ENCODE results near the gene KLF7.
A peak's percentile ranks its signal among the peaks of the same experiment; 100 is the strongest.

Gene KLF7

DNA sequence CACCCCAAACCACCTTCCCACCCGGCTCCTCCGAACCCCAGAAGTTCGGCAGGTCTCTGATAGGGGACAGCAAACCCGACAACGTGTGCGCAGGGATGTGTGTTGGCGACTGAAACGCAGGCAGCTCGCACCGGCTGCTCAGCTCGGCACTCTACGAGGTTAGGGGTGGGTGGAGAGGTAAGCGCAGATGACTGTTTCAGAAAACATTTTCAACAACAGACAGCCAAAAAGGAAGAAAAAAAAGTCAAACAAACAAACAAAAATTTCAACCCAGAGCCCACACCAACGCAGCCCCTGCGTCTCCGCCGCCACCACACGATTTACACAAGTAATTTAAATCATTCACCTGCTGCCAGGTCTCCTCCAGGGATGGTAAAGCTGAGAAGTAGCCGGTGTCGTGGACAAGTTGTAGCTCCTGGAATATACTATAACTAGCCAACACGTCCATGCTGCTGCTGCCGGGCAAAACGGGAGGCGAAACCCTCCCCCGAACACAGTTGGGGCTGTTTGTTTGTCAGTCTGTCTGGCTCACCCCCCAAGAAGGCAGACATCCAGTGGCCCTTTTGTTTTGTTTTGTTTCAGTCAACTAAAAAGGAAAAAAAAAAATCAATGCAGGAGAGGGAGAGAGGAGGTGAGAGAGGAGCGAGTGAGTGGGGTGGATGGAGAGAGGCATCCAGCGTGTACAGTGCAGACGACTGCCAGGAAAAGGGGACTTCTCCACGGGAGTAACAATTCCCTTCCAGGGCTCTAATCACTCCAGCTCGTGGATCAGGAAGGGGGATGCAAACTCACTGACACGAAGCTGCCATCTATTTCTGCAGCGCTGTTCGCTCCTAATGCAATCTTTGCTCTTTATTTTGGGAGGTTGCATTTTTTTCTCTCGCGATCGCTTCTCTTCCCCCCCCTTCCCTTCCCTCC is at the start of gene KLF7:
TSS of gene KLF7 (minus strand) at position 828 of the 918 bp plus-strand sequence. CDS start at position 448, 380 bp downstream.
- ATAC-seq, result peak; percentile 35

DNA sequence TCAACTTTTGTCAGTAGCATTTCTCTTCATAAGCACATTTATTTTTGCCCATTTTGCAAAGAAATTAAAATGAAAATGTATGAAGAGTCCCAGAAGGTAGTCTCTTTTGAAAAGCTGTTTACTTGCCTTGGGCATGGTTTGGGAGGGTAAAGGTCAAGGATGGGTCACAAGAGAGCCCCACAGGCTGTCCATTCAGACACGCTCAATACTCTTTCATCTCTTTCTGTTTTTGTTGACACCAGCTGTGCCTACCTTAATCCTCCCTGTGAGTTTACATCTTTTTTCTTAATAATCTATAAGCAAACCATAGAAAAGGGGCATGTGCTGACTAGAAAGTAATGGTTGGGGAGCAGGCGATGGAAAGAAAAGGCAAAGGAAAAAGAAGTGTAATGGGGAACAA is 49.6 kb upstream of the KLF7 start:
- no peak overlapping the region for H3K4me3 Mint-ChIP-seq
- H3K9me3 Mint-ChIP-seq, result peaks cover 0 to 5% of the 10 kb centered on the region in 2 donors
- H3K4me1 Mint-ChIP-seq, result peaks cover 8% of the 10 kb centered on the region
- ATAC-seq (no peak), DNase-seq (no peak)
- no peak overlapping the region for H3K27ac Mint-ChIP-seq
- no peaks in the 10 kb centered on the region for H3K27me3 Mint-ChIP-seq

More for the DNA sequence above, at the start of gene KLF7:
- Mint-ChIP-seq H3K4me3 (peak within 1 kb of the TSS; percentile 86 to 96), H3K27me3 (no peaks in the 10 kb centered on the region), H3K4me1 (peaks cover 48% of the 10 kb centered on the region), H3K27ac (peak within 1 kb of the TSS; percentile 99), H3K9me3 (no peaks in the 10 kb centered on the region)
- DNase-seq, result peak; percentile 65 to 66

DNA sequence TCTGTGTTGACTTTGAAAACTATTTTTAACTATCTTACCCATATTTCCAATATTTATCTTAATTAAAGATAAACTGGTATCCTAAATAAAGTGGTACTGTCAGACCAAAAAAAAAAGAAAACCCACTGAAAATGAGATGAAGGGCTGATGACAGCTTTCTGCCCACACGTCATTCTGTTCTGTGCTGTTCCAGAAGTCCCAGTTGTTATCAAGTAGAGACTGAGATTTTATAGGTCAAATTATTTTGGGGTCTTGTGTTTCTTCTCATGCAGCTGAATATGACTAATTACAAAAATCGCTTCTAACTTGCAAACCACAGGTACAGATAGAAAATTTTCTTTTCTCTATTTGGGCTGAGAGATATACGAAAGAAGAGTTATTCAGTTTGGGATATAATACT is 48.7 kb upstream of the KLF7 start:
- H3K4me3 Mint-ChIP-seq, result no peak overlapping the region
- no peak overlapping the region for H3K27ac Mint-ChIP-seq
- peaks cover 5 to 6% of the 10 kb centered on the region in 2 donors for H3K9me3 Mint-ChIP-seq
- DNase-seq (no peak), ATAC-seq (peak; percentile 60)
- no peaks in the 10 kb centered on the region for H3K27me3 Mint-ChIP-seq
- H3K4me1 Mint-ChIP-seq, result peaks cover 8% of the 10 kb centered on the region

DNA sequence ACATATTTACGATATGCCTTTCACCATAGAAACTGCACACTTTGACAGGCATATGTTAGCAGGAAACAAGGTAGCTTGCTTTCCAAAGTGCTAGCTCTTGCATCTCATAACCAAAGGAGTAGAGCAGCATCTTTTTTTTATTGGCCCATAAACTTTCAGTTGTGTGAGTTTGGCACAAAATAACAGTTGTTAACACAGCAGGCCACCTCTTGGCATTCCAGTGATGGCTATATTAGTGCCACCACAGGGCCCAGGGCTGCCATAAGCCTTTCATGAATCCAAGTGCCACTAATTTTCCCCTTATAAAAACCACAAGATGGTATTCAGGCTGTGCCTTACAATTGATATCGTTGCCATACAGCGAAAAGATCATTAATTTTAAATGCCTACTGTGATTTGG is 40.3 kb upstream of the KLF7 start:
- H3K27me3 Mint-ChIP-seq, result no peaks in the 10 kb centered on the region
- no peak overlapping the region for H3K27ac Mint-ChIP-seq
- no peaks in the 10 kb centered on the region for H3K4me1 Mint-ChIP-seq
- no peak for ATAC-seq
- H3K4me3 Mint-ChIP-seq, result no peak overlapping the region
- peaks cover 5 to 6% of the 10 kb centered on the region in 2 donors for H3K9me3 Mint-ChIP-seq
- DNase-seq, result no peak

DNA sequence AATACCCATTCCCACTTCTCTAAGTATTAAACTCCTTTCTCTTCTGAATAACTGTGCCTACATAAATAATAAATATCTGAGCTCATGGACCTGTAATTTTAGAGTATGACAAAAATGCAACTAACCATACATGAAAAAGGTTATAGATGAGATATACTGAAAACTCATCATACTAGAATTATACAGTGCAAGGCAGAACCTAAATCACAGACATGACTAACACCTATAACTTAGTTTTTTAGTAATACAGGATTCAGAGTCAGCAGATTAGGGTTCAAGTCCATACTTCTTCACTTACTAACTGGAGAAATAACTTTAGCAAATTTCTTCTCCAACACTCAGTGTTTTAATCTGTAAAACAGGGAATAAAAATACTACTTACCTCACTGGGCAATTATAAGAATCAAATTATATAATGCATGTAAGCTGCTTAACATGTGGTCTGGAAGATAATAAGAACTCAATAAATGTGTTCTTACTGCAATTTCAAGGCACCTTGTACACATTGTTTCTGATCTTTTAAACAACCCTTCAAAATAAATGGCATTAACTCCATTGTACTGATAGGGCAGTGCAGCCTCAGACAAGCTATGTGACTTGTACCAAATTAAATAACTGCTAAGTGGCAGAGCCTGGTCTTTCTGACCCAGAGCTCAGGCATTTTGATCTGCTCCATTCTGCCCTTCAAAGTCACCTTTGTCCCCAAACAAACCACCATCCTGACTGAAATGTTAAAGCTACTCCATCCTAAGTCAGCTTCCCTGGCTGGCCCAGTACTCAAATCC is 39.6 kb upstream of the KLF7 start:
- DNase-seq (no peak), ATAC-seq (no peak)
- H3K4me1 Mint-ChIP-seq, result no peaks in the 10 kb centered on the region
- peaks cover 5 to 6% of the 10 kb centered on the region in 2 donors for H3K9me3 Mint-ChIP-seq
- no peak overlapping the region for H3K4me3 Mint-ChIP-seq
- no peaks in the 10 kb centered on the region for H3K27me3 Mint-ChIP-seq
- no peak overlapping the region for H3K27ac Mint-ChIP-seq

DNA sequence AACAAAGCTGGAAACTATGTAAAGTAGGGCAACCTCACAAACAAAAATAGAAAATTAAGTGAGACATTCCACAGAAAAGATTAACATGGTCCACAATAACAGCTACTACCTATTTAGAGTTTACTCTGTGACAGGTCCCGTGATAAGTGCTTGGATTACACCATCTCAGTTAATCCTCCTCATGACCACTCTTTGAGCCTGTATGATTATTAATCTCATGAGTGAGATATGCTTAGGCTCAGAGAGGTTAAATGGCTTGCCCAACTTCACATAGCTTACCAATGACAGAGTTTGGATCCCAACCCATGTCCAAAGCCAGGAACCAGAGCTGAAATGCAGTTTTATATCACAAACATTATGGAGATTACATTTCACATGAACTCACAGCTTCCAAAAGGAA is 37.3 kb upstream of the KLF7 start:
- H3K4me1 Mint-ChIP-seq, result no peaks in the 10 kb centered on the region
- H3K9me3 Mint-ChIP-seq, result peaks cover 0 to 5% of the 10 kb centered on the region in 2 donors
- no peak overlapping the region for H3K4me3 Mint-ChIP-seq
- DNase-seq, result no peak
- ATAC-seq, result no peak
- H3K27ac Mint-ChIP-seq, result no peak overlapping the region
- no peaks in the 10 kb centered on the region for H3K27me3 Mint-ChIP-seq

DNA sequence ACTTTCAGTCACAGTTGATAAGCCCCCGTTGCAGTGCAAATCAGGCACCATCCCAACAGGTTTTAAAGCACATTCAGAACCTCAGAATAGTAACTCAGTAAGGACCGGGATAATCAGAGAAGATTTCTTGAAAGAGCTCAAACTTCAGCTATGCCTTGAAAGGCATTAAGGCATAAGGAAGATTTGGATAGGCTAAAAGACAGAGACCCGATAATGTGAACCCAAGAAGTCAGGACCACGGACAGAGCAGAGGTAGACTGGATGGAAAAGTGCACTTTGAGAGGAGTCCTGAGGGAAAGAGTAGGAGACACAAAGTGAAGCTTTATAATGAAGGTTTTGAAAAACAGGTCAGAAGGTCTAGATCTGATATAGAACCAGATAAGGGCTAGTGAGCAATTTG is 36.9 kb upstream of the KLF7 start:
- H3K4me1 Mint-ChIP-seq, result no peaks in the 10 kb centered on the region
- no peak overlapping the region for H3K27ac Mint-ChIP-seq
- H3K4me3 Mint-ChIP-seq, result no peak overlapping the region
- peaks cover 0 to 5% of the 10 kb centered on the region in 2 donors for H3K9me3 Mint-ChIP-seq
- no peak for DNase-seq
- ATAC-seq, result no peak
- no peaks in the 10 kb centered on the region for H3K27me3 Mint-ChIP-seq

DNA sequence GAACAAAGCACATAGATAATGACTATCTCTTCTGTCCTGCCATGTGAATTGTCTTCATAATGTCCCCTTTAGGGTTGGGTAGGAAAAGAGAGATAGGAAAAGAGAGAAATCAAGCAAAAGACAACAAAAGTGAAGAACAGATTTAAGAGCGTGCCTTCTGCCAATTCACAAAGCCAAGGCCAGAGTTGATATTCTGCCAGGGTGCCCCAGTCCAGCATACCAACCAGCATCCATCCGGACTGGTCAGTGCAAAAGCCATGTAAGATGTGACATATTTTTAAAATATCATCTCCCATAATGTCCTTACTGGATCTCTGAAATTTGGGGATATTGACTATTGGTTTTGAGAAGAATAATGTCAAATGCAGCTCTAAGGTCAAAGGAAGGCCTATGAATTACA is 35.7 kb upstream of the KLF7 start:
- no peak for DNase-seq
- peaks cover 0 to 5% of the 10 kb centered on the region in 2 donors for H3K9me3 Mint-ChIP-seq
- no peak overlapping the region for H3K27ac Mint-ChIP-seq
- no peak for ATAC-seq
- no peaks in the 10 kb centered on the region for H3K27me3 Mint-ChIP-seq
- no peaks in the 10 kb centered on the region for H3K4me1 Mint-ChIP-seq
- no peak overlapping the region for H3K4me3 Mint-ChIP-seq

DNA sequence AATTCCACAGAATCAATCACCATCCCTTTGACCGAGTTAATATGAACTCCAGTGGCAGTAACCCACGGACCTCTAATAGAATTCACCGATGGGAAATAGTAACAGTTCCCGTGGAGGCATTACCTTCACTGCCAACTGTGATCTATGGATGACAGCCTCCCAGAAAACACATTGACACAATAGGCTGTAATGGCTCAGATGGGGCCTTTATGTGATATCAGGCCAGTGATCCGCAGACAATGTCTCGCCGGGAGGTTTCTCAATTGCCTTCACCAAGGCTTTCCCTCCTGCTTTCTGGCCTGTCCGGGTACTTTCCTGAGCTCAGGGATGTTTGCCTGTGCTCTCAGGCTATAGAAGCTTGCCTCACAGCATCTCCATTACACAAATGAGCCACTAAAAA is 34.4 kb upstream of the KLF7 start:
- ATAC-seq (no peak), DNase-seq (no peak)
- Mint-ChIP-seq H3K4me1 (no peaks in the 10 kb centered on the region), H3K4me3 (no peak overlapping the region), H3K27ac (no peak overlapping the region), H3K9me3 (peaks cover 0 to 5% of the 10 kb centered on the region in 2 donors), H3K27me3 (no peaks in the 10 kb centered on the region)

DNA sequence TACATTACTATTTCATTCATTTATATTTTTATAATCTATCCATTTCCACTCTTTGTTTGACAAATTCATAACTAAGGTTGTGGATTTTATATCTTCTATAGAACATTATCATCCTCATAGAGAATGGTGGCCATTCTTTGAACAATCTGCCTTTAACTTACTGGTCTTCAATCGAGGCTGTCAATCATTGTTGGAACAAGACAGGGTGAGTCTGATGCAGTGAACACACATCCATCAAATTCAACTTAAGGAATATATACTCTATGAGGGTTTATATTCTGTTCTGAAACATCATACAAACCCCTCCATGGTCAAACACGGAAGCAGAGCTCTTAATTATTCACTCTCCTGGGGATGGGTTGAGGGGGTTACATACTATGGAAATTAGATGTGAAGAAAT is 28.3 kb upstream of the KLF7 start:
- Mint-ChIP-seq H3K9me3 (peaks cover 0 to 5% of the 10 kb centered on the region in 2 donors), H3K27me3 (no peaks in the 10 kb centered on the region), H3K27ac (no peak overlapping the region), H3K4me1 (peaks cover 5% of the 10 kb centered on the region), H3K4me3 (no peak overlapping the region)
- ATAC-seq (no peak), DNase-seq (no peak)

DNA sequence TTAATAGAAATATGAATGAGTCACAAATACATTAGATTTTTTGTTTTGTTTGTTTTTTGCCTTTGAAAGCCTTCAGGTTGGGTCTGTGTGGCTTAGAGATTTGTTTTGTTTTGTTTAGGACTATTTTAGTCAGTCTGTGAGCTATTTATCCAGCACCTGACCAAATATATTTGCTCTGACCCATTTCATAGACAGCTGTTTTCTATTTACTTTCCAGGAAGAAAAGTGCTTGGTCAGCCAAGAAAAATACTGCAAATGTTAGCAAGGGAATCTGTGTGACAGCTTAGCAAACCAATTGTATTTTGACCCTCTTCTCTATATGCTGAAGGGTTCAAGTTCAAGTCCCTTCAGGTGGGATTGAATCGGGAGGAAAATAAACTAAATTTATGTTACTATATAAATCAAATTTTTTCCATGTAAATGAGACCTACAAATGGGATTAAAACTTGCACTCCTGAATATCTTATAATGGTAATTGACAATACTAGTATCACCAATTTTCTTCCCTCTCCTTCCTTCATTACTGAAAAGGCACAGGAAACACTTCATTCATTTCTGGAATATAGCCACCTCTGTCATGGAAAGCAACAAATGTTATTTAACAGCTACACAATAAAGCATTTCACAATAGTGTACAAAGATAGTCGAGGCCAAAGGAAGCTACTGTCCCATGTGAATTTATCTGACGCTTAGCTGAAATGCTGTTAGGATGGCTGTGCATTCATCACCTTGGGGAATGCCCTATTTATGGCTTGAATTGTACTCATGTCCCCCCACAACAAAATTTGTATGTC is 23.1 kb upstream of the KLF7 start:
- Mint-ChIP-seq H3K9me3 (peaks cover 6 to 10% of the 10 kb centered on the region in 2 donors), H3K27ac (no peak overlapping the region), H3K27me3 (no peaks in the 10 kb centered on the region), H3K4me3 (no peak overlapping the region), H3K4me1 (peaks cover 12% of the 10 kb centered on the region)
- ATAC-seq (no peak), DNase-seq (no peak)

DNA sequence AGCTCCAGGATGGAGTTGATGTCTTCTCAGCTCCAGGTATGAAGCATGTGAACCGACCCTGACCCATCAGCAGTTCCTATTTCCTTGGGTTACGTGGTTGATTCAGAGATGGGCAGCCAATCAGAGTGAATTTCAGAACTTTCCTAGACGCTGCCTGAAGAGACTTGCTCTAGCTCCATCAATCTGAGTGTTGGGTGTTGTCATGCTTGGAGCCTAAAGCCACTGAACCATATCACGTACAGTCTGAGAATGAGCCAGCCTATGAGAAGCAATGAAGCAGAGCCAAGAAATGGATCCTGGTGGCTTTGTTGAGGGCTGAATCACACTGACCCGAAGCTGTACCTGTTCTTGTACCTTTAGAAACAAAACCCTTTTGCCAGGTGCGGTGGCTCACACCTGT is 19.6 kb upstream of the KLF7 start:
- DNase-seq (no peak), ATAC-seq (no peak)

DNA sequence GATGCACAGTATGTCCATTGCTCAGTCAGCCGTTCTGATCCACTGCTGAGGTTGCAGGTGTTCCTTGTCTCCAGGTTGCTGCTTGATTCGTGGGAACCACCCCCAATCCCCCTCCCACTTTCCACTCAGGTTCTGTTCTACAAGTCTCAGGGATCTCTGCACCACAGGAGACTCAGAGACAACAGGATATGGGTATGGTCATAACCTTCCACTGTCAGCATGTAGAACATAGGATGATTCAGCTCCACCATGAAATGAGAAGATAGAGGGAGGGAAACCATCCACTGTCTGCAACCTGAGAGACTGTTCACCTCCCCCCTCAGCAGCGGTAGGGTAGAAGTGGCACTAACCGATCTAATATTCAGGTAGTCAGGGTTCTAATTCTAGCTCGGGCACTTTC is 19.0 kb upstream of the KLF7 start:
- Mint-ChIP-seq H3K27ac (no peak overlapping the region), H3K4me1 (peaks cover 8% of the 10 kb centered on the region), H3K9me3 (peaks cover 6 to 10% of the 10 kb centered on the region in 2 donors), H3K4me3 (no peak overlapping the region), H3K27me3 (no peaks in the 10 kb centered on the region)
- ATAC-seq (peak; percentile 73), DNase-seq (no peak)

More for the DNA sequence above, 19.6 kb upstream of the KLF7 start:
- no peaks in the 10 kb centered on the region for H3K27me3 Mint-ChIP-seq
- H3K4me1 Mint-ChIP-seq, result peaks cover 8% of the 10 kb centered on the region
- H3K9me3 Mint-ChIP-seq, result peaks cover 6 to 10% of the 10 kb centered on the region in 2 donors
- no peak overlapping the region for H3K27ac Mint-ChIP-seq
- H3K4me3 Mint-ChIP-seq, result no peak overlapping the region

DNA sequence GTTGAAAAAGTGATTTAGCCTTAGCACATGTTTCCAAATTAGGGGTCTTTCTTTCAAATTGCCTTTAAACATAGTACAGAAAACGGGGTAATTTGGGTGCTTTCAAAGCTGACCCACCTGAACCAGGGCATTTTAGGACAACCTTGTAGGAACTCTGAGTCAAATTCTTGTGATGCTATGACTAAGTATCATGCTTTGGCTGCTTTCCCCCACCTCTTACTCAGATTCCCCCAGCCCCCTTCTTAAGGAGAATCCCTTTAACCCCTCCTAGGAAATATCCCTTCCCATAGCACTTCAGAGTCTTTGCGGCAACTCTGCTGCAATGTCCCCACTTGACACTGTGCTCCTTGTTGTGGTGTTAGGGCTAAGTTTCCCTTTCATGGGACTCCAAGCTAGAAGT is 18.6 kb upstream of the KLF7 start:
- H3K4me3 Mint-ChIP-seq, result no peak overlapping the region
- no peaks in the 10 kb centered on the region for H3K27me3 Mint-ChIP-seq
- H3K9me3 Mint-ChIP-seq, result peaks cover 6 to 10% of the 10 kb centered on the region in 2 donors
- ATAC-seq (no peak), DNase-seq (no peak)
- H3K4me1 Mint-ChIP-seq, result peaks cover 8% of the 10 kb centered on the region
- H3K27ac Mint-ChIP-seq, result no peak overlapping the region

DNA sequence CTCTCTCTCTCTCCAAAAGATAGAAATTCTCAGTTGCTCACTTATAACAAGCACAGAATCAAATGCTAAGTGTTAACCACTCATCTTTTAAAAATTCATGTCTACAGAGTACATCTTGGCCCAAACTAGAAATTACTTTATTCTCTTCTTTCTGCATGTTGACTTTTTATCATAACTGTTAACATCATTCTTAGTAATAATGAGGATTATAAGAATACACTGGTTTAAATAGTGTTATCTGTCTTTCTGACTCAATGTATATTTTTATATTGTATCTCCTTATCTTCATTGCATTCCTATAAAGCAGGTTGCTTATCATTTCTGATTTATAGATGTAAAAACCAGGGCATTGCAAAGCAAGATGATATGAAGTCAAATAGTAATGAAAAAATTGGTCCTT is 17.8 kb upstream of the KLF7 start:
- Mint-ChIP-seq H3K27ac (no peak overlapping the region), H3K27me3 (no peaks in the 10 kb centered on the region), H3K9me3 (peaks cover 6 to 10% of the 10 kb centered on the region in 2 donors), H3K4me3 (no peak overlapping the region), H3K4me1 (peaks cover 8% of the 10 kb centered on the region)
- DNase-seq (no peak), ATAC-seq (no peak)
